ENCODE measurements around the gene SARNP.
"Not testable (repeated sequence)": the region's sequence is repeated elsewhere in the genome, so short reads cannot be mapped to it uniquely, and the experiment has no call there.

The SARNP gene

DNA sequence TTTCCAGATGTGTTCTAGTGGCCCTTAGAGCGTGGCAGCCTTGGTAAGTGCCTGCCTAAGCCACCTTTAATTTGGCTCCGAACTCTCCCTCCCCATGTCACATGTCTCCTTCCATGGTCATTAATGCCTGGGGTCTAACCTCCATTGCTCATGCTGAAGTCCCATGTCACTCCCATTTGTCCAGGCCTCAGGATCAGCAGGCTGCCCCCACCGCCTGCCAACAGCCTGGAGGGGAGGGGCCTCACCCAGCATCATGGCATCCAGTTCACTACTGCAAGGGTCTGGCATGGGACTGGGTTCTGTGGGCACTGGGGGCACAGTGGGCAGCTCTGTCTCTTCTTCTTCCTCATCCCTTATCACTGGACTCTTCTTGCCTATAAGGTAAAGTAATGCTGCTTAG lies 20.8 kb upstream of the SARNP start:
- no peak for DNase-seq

DNA sequence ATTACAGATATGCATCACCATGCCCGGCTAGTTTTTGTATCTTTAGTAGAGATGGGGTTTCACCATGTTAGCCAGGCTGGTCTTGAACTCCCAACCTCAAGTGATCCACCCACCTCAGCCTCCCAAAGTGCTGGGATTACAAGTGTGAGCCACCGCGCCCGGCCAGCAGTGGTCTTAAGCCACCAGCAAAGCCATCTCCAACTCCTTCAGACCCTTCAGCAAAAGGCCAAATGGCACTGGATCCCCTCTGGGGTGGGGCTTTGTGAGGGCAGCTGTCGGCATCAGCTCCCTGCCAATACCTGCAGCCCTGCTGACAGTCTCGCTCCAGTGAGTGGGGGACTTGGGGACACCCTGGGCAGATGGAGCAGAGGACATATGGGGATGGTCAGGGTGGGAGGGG lies 16.9 kb upstream of the SARNP start:
- DNase-seq: not testable (repeated sequence)

DNA sequence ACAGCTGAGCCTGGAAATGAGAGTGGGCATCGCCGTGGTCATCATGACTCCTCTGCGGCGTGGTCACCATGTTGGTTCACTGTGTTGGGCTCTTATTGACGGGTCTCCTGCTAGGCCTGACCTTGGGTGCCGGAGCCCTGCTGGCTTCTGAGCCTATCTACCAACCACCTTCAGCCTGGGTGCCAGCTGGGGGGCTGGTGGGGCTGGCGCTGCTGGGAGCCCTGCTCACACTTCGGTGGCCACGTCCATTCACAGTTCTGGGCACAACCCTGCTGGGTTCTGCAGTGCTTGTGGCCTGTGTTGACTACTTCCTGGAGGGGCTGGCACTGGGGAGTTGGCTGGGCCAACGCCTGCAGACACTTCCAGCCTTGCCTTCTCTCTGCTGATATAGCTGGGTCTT lies 15.5 kb upstream of the SARNP start:
- no peak for DNase-seq

DNA sequence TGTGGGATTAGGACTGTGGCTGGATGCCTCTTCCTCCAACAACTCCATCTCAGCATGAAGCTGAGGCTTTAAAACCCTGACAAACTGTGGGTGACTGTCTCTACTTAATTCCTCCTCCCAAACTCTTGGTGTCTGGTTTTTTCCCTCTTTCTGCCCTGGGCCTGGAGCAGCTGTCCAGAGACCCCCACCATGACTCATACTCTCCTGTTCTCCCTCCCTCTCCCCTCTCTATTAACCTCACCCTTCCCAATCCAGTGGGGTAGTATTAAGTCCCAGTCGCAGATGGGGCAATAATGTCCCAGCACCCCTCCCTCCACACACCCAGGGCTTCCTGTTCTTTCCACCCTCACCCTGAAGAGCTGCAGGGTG lies 13.9 kb upstream of the SARNP start:
- DNase-seq: no peak

DNA sequence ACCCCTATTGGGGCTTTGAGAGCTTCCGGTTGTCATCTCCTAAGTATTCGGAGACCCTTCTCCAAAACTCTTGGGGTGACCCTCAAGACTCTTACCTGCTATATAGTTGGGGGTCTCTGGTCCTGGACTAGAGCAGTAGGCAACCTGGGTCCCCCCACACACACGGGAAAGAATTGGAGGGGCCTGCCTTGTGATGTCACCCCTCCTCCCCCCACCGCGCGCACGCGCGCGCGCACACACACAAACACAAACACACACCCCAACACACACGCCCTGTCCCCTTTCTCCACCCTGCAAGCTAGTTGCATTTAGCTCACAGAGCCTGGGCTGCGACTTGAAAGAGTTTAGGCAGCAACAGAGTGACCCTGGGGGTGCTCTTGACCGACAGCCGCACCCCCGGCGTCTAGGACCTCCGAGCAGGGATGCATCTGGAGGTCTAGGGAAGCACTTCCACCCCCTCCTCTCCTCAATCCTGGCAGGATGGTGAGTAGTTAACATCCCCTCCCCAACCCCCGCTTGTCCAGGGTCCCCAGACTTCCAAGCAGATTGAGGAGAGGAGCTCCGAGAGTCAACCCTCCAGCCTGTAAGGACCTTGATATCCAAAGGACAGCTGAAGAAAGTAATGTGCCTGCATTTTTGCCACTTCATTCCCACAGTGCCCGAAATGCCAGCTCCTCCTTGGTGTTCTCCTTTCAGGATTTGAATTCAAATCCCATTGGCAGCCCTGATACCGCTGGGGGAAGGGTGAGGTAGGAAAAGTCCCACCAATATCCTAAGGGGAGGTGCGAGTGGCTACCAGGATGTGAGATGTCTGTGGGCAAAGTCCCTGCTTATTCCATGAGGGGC lies 13.3 kb upstream of the SARNP start:
- peak; percentile 78 for DNase-seq

DNA sequence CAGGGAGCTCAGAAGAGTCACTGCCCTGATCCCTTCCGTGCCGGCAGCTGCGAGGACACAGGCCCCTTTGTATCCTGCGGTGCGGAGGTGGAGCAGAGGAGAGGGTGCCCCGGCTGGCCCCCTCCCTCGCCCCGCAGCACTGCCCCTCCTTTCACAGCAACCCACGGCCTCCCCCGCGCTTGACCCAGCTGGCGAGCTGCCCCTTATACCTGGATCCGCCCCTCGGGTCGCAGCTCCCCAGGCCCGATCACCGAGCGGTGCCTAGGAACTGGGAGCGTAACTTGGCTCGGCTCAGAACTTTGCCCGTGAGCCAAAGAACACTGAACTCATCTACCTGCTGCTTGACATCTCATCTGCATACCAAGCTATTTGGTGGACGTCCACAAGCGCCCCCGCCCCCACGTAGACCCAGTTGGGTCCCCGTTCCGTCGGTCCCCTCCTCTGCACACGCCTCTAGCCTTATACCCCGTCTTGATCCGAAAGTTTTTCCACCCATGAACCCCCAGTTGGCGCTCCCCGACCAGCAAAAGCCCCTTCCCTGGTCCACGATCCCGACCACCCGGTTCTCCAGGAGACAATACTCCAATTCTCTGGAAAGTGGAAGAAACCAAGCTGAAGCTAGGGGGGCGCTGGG lies 12.6 kb upstream of the SARNP start:
- peak; percentile 79 for DNase-seq

DNA sequence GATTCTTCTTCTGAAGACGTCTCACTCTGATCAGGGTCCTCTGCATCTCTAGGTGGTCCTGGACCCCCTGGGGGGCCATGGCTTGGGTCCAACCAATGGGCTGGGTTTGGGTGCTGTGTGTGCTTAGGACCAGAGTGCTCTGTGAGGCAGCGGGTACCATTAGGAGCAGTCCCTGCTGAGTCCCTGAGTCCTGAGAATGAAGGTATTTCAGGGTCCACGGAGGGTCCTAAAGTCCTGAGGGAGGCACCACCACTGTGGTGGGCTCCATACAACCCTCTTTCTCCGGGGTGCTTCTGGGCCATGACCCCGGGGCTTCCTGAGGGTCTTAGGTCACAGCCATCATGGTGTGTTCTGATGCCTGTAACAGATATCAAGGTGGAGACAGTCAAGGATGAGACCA lies 10.8 kb upstream of the SARNP start:
- DNase-seq: no peak

DNA sequence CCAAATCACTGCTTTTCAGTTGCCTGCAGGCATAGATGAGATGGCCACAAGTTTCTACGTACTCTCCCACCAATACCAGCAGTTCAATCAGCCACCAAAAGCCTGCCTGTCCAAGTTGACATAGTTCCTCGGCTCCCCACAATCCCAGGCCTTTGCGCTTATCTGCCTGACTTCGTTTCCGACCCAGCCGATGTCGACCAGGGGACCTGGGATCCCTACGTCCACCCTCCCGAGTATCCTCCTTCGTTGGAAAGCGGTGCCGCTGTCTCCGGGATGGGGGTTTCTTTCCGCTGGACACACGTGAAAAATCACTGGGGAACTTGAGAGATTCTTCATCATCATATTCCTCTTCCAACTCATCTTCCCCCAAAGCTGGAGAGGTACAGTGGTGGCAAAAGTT lies 10.3 kb upstream of the SARNP start:
- no peak for DNase-seq

DNA sequence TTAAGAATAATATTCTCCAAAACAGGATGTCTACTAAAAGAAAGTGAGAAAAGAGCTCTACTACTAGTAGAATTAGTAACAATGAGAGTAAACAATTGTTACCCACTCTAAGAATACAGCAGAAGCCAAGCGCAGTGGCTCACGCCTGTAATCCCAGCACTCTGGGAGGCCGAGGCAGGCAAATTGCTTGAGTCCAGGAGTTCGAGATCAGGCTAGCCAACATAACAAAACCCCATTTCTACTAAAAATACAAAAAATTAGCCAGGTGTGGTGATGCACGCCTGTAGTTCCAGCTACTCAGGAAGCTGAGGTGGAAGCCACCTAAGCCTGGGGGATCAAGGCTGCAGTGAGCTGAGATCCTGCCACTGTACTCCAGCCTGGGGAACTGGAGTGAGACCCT lies 7.2 kb upstream of the SARNP start:
- no peak for DNase-seq

DNA sequence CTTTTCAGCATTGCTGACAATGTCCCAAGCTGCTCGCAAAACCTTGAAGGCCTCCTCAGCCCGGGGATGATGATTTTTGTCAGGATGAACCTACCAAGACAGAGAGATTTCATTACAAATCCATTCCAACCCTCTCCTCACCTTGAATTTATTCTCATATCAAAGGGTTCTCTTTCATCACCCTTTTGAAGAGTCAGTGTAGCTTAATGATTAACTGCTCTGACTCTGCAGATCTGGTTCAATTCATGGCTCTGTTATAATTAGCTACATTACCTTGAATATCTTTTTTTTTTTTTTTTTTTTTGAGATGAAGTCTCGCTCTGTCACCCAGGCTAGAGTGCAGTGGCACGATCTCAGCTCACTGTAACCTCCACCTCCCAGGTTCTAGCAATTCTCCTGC lies 5.9 kb upstream of the SARNP start:
- peak; percentile 32 for DNase-seq

DNA sequence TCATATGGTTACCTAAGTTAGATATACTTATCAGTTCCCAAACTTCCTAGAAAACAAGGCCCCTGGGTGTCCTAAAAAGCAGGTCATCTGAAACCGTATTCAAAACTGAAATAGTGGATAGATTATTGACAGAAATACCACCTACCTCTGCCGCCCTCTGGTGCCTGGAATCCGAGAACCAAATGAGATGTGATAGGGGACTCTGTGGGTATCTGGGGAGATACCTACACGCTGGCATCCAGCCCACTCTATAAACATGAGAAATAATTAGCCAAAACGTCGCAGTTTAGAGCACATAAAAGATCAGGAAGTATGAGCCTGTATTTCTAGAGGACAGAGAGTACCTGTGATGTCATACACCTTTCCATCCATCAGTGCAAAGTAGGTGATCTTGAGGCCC lies 4.7 kb upstream of the SARNP start:
- DNase-seq: peak; percentile 42

DNA sequence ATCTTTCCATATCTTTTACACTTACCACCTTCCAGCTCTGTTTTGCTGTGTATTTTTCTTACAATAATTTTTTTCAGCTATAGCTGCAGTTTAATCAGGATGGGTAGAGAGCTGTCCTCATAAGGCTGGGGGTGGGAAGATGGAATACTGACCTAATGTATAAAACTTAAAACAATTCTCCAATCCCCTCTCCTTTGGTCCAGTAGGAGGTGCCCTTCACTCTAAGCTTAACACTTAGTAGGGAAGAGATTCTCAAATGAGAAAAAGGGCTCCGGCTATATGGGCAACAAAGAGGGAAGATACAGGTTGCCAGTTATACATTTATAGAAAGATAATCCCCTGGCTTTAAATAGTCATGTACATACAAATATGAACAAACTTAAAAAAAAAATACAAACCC lies 3.2 kb upstream of the SARNP start:
- no peak for DNase-seq

DNA sequence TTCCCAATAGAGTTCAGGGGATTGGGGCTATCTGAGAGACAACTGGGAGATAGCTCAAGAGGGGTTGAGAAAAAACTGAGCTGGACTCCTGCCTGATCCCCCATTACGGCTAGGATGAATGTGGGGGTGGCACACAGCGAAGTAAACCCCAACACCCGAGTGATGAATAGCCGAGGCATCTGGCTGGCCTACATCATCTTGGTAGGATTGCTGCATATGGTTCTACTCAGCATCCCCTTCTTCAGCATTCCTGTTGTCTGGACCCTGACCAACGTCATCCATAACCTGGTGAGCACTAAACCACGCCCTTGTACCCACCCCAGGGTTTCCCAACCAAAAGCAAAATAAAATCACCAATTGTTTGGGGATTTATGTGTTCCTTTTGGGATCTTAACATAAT lies 1.4 kb upstream of the SARNP start:
- DNase-seq: peak; percentile 51

DNA sequence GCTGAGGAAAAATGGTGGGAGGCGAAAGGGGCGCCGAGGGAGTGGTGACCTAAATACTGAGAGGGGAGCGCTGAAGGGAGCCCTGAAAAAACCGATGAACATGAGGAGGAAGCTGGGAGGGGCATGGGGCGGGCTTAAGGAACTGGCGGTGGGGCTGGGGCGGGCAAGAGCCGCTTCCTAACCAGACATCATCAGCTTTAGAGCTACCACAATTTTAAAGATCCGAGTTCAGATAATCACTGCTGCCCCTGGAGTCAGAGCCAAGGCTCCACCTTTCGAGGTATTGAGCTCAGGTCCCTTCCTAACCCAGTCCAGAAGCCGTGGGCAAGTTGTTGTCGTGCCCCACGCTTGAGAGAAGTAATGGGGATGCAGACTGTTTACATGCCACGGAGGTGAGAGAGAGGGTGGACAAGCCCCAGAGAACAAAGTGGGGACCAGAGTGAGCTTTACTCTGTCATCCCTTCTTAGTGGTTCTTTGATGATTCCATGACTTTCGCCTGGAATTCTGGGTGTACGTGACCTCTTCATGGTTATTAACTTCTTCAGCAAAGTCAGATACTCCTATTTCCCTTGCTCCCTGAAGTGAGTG lies 710 bp upstream of the SARNP start:
- no peak for DNase-seq

DNA sequence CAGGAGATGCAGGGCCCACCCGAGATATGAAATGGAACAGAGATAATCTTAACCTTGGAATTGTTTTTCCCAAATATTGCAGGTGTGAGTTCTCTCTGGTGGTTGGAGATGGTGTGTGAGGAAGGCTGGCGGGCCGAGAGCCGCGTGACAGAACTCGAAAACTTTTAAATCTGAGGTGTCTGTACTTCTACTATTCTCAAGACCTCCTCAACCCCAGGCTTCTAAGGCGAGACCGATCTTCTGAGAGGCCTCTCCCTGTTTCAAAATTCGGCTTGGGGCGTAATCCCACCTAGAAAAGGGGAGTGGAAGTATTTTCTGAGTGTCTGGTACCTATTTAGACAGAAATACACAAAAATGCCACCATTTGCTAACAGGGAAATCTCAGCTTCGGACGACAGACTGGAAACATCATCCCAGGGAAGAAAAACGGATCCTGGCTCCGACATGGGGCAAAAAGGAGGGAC lies 611 bp downstream of the SARNP start:
- no peak for DNase-seq

DNA sequence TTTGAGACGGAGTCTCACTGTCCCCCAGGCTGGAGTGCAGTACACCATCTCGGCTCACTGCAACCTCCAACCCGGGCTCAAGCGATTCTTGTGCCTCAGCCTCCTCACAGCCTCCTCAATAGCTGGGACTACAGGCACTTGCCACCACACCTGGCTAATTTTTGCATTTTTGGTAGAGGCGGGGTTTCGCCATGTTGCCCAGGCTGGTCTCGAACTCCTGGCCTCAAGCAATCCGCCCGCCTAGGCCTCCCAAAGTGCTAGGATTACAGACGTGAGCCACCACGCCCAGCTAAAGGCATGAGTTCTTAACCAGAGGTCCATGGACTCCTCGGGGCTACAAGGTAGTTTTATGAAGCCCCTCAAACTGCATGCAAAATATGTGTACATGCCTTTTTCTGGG lies 2.1 kb downstream of the SARNP start:
- no peak for DNase-seq

DNA sequence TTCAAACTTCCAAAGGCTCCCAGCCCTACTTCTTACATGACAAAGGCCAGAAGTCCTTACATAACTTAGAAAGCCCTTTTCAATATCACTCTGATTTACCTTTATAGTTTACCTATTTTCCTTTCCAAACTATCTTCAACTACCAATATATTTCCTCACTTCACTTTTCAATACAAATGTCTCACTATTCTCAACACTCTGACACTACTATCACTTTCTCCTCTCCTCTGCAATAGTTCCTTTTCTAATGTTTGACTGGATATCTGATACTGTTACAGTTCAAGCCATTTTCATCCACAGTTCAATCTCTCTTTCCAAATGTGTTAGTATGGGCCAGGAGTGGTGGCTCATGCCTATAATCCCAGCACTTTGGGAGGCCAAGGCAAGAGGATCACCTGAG lies 3.3 kb downstream of the SARNP start:
- DNase-seq: no peak

DNA sequence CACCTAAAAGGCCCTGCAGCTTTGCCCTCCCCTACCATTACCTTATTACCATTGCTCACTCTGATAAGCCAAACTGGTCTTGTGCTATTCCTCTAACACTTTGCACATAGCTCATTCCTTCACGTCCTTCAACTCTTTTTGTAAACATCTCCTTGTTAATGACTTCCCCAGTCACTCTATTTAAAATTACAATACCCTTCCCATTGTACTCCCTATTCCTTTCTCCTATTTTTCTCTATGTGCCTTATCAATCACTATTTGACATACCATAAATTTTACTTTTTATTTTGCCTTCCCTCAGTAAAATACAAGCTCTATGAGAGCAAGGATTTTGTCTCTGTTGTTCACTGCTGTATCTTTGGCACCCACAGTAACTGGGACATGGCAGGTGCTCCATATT lies 5.4 kb downstream of the SARNP start:
- DNase-seq: no peak

DNA sequence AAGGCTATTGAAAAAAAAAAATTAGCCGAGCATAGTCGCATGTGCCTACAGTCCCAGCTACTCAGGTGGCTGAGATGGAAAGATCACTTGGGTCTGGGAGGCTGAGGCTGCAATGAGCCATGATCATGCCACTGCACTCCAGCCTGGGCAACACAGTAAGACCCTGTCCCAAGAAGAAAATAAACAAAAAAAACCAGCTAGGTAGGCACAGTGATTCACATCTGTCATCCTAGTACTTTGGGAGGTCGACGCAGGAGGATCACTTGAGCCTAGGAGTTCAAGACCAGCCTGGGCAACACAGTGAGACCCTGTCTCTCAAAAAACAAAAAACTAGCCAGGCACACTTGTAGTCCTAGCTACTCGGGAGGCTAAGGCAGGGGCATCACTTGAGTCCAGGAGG lies 8.2 kb downstream of the SARNP start:
- DNase-seq: no peak

DNA sequence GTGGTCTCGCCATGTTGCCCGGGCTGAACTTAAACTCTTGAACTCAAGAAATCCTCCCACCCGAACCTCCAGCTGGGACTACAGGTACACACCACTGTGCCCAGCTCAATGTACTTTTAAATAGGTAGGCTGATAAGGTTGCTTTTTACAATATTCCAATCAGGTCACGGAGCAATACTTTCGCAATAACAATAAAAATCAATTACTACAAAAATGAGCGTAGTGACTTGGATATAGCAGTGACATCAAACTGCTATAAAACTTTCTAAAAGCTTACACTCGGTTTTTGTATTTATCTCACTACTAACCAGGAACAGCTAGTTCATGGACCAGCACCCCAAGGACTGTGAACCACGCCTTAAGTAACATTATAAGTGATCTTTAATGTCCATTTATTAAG lies 10.5 kb downstream of the SARNP start:
- no peak for DNase-seq

DNA sequence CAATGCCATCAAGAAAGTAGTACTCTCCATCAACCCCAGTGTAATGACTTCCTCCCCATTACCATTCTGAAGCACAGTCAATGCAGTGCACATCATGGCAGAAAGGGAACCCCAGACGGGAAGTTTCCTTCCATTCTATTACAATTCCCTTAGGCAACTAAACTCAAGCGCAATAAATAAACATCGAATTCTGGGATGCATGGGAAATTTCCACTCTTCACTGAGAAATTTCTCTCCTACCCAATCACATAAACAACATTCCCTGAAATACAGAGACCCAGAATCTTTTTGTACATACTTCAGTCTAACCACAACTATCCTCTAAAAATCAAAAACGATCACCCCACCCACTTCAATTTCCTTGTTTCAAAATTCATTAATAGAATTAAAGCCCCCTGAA lies 20.0 kb downstream of the SARNP start:
- DNase-seq: no peak

DNA sequence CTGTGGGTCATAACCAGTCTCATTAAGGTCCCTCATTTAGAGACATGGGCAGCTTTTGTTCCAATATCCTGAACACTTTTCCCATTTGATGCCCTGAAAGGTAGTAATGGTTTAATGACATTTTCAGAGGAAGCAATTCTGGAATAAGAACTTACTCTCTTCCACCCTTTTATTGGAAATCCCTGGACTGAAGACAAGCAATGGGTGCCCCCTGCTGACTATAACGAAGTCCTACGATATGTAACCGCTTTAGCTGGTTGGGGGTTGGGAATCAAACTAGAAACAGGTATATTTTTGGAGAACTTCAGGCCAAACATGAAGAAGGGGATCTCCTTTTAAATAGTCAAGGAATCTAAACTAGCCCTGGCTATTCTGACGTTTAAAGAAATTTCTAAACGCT lies 20.5 kb downstream of the SARNP start:
- no peak for DNase-seq

DNA sequence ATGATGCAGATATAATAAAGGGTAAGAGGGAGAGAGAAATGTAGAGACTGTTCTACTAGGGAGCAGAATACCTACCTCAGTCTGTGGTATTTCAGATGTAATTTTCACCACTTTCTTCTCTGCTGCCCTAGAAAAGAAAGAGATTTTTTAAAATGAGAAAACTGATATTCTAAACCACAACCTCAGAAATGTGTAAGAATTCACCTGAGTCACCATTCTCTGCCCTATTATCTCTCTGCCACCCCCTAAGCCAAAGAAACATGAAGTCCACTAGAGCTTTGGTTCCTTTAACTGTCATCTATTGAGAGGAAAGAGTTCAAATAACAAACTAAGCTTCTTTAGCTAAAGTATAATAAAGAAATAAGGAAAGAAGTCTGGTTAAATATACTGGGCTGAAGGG lies 21.6 kb downstream of the SARNP start:
- DNase-seq: no peak

DNA sequence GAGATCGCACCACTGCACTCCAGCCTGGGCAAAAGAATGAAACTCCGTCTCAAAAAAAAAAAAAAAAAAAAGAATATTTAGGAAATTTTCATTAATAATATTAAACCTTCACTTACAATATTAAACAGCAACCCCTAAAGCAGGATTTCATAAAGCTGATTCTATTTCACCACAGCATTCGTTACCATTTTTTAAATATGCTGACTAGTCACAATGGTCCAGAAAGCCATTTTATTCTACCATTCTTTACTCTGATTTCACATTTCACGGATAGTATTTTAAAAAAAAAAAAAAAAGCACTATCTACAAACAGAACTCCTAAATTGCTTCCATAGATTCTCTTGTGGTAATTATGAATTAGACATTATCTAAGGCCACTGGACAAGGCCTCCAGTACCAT lies 27.6 kb downstream of the SARNP start:
- DNase-seq: no peak

DNA sequence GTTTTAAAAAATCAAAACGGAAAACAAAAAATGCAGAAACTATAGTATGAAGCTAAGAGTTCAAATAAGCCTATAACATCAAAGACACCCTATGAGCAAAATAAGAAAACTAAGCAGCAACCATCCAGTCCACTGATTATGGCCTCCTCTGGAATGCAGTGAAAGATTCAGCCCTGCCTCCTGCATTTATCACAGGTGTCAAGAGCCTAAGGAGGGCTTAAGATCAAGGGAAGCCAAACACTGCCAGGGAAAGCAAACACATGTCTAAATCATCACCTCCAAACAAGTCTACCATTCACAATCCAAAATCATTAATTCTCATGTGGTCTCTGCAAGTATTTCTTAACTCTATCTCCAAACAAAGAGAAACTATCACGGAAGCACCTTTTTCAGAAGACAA lies 28.4 kb downstream of the SARNP start:
- no peak for DNase-seq
